Muscle of arm (tissue), 12 donors: ENCODE results near the gene GRIK1. TPM values are rescaled to one million over a fixed set of nuclear protein-coding genes. Genes with fewer than 3 reads are reported as not detected.

Source experiments
- DNase-seq: peaks from one replicate; pipeline ENCODE4 v3.0.0-alpha.2; 2013
- polyA plus RNA-seq, 12 donors: library from polyadenylated mRNA; unstranded; fragments of 120-200 nt; gene quantifications; one replicate each; pipeline ENCODE4 v1.2.1, GENCODE V29; 2013; ENCODE audit not compliant: insufficient read length in 12 of 12

The GRIK1 gene
- polyA plus RNA-seq, 12 donors = 0.34 to 10.0 (median 0.61) TPM; not detected in 2

- DNase-seq = no peak
Observed at GRCh38 chr21:29719521-29719920, 220.3 kb downstream of the GRIK1 start.

- no peak for DNase-seq
Observed at GRCh38 chr21:29718081-29718815, 221.5 kb downstream of the GRIK1 start.

DNA sequence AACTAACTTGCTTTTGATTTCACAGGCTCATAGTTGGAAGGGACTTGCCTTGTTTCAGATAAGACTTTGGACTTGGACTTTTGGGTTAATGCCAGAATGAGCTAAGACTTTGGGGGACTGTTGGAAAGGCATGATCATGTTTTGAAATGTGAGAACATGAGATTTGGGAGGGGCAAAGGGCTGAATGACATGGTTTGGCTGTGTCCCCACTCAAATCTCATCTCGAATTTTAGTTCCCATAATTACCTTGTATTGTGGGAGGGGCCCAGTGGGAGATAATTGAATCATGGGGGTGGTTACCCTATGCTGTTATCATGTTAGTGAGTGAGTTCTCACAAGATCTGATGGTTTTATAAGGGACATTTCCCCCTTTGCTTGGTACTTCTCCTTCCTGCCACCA lies 222.1 kb downstream of the GRIK1 start:
- no peak for DNase-seq

DNA sequence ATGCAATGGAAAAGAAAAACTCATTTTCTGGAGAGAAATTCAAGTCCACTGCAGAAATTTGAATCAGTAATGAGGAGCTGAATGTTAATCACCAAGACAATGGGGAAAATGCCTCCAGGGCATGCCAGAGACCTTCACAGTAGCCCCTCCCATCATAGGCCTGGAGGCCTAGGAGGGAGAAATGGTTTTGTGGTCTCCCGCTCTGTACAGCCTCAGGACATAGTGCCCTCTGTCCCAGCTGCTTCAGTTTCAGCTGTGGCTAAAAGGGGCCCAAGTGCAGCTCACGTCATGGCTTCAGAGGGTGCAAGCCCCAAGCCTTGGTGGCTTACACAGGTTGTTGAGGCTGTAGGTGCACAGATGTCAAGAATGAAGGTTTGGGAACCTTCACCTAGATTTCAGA lies 223.0 kb downstream of the GRIK1 start:
- DNase-seq = no peak

DNA sequence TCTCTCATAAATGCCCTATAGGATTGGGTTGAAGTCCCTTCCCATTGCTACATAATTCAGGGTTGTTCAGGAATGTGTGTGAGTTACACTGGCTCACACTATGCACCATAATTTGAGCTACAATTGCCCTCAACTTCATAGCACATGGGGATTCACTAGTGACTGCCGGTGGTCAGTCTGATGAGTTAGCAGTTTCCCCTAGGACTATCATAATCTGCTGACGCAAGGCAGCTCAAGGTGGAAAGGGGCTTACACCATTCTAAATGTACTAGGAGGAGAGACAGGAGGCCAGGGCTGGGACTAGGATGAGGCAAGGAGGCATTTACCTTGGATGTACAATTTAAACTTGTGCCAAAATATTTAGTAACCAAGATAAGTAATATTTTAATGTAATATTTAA lies 224.7 kb downstream of the GRIK1 start:
- DNase-seq = no peak

GRCh38 chr21:29712818-29713217 lies 227.0 kb downstream of the GRIK1 start:
- no peak for DNase-seq

GRCh38 chr21:29711236-29711635 lies 228.6 kb downstream of the GRIK1 start:
- DNase-seq = no peak

GRCh38 chr21:29710498-29710897 lies 229.3 kb downstream of the GRIK1 start:
- no peak for DNase-seq

DNA sequence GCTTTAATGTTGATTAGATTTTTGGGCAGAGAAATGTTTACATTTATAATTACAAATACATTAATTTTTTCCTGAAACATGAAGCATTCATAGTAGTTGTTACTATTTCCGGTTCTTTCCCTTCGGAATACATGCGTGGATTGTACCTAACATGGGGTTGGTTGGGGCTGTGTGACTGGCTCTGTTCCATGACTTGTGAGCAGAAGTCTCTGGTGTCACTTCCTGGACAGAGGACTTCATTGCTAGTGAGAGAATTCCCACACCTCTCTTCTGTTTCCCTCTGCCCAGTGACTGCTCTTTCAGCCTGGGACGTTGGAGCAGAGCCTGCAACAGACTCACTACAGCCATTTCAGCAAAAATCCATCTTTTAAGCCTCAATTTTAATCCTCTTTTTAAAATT lies 231.4 kb downstream of the GRIK1 start:
- no peak for DNase-seq

DNA sequence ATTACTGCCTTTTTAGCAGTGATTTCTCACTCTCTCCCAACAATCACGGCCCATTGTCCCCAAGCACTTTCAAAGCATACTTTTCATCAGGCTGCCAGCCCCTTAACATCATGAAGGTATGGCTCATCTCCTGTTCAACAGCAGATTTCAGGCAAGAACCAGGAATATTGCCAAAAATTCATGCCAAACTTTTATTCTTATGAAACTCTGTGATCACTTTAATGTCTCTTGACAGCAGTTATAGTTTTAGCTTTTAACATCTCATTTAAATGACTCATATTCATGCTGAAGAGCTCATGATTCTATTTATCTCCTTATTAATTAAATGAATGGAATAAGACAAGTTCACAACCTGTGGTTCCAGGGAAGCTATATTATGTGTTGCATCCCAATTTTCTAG lies 235.1 kb downstream of the GRIK1 start:
- no peak for DNase-seq

DNA sequence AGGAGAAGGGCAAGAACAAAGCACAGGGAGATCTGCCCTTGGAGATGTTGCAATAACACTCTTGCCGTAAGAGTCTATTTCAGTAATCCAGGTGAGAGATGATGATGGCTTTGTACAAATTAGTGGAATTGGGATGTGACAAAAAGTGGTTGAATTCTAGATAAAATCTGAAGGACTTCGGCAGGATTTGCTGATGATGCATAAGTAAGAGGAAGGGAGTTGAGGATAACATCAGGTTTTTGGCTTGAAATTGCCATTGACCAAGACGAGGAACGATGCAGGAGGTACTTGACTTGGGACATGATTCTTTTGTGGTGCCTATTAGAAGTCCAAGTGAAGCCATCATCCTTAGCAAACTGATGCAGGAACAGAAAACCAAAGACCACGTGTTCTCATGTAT lies 238.1 kb downstream of the GRIK1 start:
- DNase-seq = no peak

- DNase-seq = no peak
Observed at GRCh38 chr21:29697555-29698193, 242.1 kb downstream of the GRIK1 start.

DNA sequence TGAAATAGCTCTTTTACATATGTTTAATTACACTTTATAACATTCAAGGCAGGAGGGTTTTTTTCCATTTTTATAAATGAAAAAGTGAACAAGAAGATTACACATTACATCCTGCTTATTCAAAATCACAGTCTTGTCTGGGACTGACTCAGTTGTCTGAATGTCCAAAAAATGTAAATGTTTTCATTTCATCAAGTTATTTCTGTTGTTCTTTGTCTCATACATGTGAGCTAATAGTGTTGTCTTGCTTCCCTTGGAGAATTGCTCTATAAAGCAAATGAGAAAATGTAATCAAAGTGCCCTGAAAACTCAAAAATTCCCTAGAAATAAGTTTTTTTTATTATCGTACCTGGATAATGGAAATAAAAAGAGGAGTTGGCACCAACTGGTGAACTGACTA lies 242.9 kb downstream of the GRIK1 start:
- no peak for DNase-seq

DNA sequence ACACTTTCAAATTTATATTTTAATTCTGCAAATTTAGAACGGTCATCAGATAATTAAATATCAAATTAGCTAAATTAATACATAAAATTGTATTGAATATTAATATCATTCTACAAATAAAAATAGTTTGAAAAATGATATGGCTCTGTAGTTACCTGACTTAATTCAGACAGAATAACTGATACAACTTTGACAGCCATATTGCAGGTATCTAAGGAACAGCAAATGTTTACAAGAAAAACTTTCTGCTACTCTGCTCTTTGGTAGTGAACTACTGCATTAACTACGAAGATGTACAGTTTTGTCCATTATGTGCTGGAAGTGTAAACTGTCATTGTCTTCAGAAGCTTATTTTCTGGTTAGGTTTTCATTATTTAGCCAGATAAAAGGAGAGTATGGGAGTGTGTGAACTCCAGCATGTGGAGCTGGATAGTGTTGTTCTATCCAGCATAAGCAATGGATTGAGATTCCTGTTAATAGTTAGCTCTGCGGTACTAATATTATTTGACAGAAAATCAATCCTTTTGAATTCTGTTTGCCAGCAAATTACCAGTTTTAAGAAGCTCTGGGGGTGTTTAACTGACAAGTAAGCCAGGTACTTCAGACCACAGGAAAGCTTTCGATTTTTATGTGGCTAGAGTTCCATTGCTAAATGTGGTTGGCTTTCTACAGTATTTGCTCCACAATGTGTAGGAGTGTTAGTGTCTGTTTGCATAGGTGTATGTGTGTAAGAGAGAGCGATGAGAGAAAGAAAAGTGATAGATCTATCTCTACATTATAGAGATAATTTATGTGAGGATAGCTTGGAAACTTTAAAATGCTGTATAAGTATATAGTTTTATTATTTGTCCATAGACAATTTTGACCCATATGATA lies 247.9 kb downstream of the GRIK1 start:
- DNase-seq = no peak

GRCh38 chr21:29689753-29690152 lies 250.0 kb downstream of the GRIK1 start:
- DNase-seq = no peak

- no peak for DNase-seq
Observed at GRCh38 chr21:29684106-29684505, 255.7 kb downstream of the GRIK1 start.

GRCh38 chr21:29682800-29683199 lies 257.0 kb downstream of the GRIK1 start:
- no peak for DNase-seq

- DNase-seq = no peak
Observed at GRCh38 chr21:29680273-29680672, 259.5 kb downstream of the GRIK1 start.

DNA sequence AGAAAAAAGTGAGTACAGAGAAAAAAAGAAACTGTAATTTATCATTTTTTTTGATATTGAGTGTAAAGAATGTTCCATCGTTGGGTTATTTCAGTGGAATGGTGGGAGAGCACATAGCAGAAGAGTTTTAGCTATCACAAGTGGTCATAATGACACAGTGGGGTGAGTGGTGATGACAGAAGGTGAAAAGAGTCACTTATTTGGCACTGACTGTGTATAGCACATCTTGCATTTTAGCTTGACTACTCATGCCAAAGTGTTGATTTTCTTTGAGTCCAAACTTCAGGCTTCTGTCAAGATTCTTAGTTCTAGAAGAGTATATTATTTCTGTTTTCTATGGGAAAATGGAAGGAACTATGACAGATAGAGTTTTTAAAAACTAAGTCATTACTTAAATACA lies 261.2 kb downstream of the GRIK1 start:
- DNase-seq = no peak

- no peak for DNase-seq
Observed at GRCh38 chr21:29677326-29677725, 262.5 kb downstream of the GRIK1 start.

DNA sequence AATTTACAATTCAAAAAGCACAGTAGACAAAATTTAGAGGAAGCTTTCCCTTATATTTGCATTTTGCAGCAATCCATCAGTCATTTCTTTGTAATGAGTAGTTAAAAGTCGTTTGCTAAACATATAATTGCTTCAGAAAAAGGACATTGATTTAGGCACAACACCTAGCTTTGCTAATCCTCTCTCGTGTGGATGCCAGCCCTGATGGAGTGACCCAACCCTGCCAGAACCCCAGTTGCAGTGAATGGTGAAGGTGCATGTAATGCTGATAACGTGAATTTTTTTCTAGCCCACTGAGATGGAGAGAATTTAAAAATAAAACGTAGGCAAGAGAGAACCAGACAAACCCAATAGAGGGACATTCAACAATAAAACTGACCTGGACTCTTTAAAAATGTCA lies 263.4 kb downstream of the GRIK1 start:
- DNase-seq = no peak

GRCh38 chr21:29675451-29675850 lies 264.3 kb downstream of the GRIK1 start:
- no peak for DNase-seq

GRCh38 chr21:29674343-29674742 lies 265.5 kb downstream of the GRIK1 start:
- DNase-seq = no peak
